DOHH2 (cell line): Measurements from ENCODE around the gene SLC30A2.

Experiments used
- CTCF ChIP-seq: fragments of 200-600 bp; sonication (generic); IDR thresholded peaks from one replicate; pipeline ENCODE4 v1.5.1; 2014; ENCODE audit warnings: antibody characterized with exemption, mild to moderate bottlenecking, low read depth, low read length; ENCODE audit not compliant: poor library complexity, severe bottlenecking
- EZH2phosphoT487 ChIP-seq: fragments of 200-600 bp; sonication (generic); IDR thresholded peaks from 2 replicates; pipeline ENCODE4 v1.6.1; 2017; ENCODE audit warnings: borderline replicate concordance, mild to moderate bottlenecking, antibody characterized with exemption, low read length, moderate library complexity, mixed read lengths

DNA sequence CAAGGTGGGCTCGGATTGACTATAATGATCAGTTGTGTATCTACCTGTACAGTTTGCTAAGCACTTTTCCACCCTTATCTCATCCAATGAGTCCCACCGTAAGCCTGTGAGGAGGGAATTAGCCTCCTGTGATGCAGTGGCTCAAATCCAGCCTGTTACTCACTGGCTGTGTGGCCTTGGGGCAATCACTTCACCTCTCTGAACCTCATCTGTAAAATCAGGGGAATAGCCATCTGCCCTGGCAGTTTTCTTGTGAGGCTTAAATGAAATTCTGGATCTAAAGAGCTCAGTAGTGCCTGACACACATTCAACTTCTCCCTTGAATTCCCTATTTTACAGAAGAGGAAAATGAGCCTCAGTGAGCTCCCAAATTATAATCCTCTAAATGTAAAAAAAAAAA, 31.7 kb downstream of the SLC30A2 start:
- TF ChIP-seq EZH2phosphoT487 (no peak), CTCF (no peak)
